ENCODE measurements around the gene PRSS16.

Gene PRSS16

GRCh38 chr6:27234576-27234975 is 12.9 kb upstream of the PRSS16 start:
- Histone ChIP-seq H3K4me1 (ENCODE audit: insufficient read depth, low read length, severe bottlenecking) (peaks cover 22% of the 10 kb centered on the region), H3K9me3 (ENCODE audit: low read length) (no peaks in the 10 kb centered on the region), H3K79me2 (ENCODE audit: insufficient read depth, low read length) (no peaks in the 10 kb centered on the region), H2AFZ (ENCODE audit: low read length) (0 out of 2 replicates have a peak overlapping the region, but pooled peaks have one; percentile 74), H3K36me3 (ENCODE audit: insufficient read depth, low read length) (no peaks in the 10 kb centered on the region), H3K4me2 (ENCODE audit: low read length) (peak overlapping the region; percentile 71), H3K9me2 (ENCODE audit: low read depth, low read length) (no peaks in the 10 kb centered on the region), H3K27ac (ENCODE audit: low read depth, low read length, poor library complexity, severe bottlenecking) (no peak overlapping the region), H3F3A (ENCODE audit: insufficient read depth, low read length) (no peaks in the 10 kb centered on the region), H3K4me3 (ENCODE audit: low read depth, low read length, poor library complexity, severe bottlenecking) (peak overlapping the region; percentile 62), H3K27me3 (ENCODE audit: insufficient read depth, low read length) (no peaks in the 10 kb centered on the region), H4K20me1 (ENCODE audit: insufficient read depth, low read length) (no peaks in the 10 kb centered on the region), H3K9ac (ENCODE audit: low read length) (0 out of 2 replicates have a peak overlapping the region, but pooled peaks have one; percentile 40)
- no peak for TF ChIP-seq EZH2 (IDR thresholded peaks at IDR 0.05; ENCODE audit: borderline replicate concordance, low read length)
- no peak for TF ChIP-seq CTCF (IDR thresholded peaks at IDR 0.05; ENCODE audit: low read length)

GRCh38 chr6:27237089-27237803 is 10.3 kb upstream of the PRSS16 start:
- Histone ChIP-seq H3K4me1 (ENCODE audit: insufficient read depth, low read length, severe bottlenecking) (peaks cover 22% of the 10 kb centered on the region), H2AFZ (ENCODE audit: low read length) (no peak overlapping the region), H3K9me3 (ENCODE audit: low read length) (no peaks in the 10 kb centered on the region), H3K9ac (ENCODE audit: low read length) (no peak overlapping the region), H3K27me3 (ENCODE audit: insufficient read depth, low read length) (no peaks in the 10 kb centered on the region), H4K20me1 (ENCODE audit: insufficient read depth, low read length) (no peaks in the 10 kb centered on the region), H3K4me3 (ENCODE audit: low read depth, low read length, poor library complexity, severe bottlenecking) (no peak overlapping the region), H3K27ac (ENCODE audit: low read depth, low read length, poor library complexity, severe bottlenecking) (no peak overlapping the region), H3K79me2 (ENCODE audit: insufficient read depth, low read length) (no peaks in the 10 kb centered on the region), H3K4me2 (ENCODE audit: low read length) (peak overlapping the region; percentile 20; the same call in 1 of the 2 replicates), H3K36me3 (ENCODE audit: insufficient read depth, low read length) (no peaks in the 10 kb centered on the region), H3K9me2 (ENCODE audit: low read depth, low read length) (no peaks in the 10 kb centered on the region), H3F3A (ENCODE audit: insufficient read depth, low read length) (no peaks in the 10 kb centered on the region)
- no peak for TF ChIP-seq CTCF (IDR thresholded peaks at IDR 0.05; ENCODE audit: low read length)
- no peak for TF ChIP-seq EZH2 (IDR thresholded peaks at IDR 0.05; ENCODE audit: borderline replicate concordance, low read length)

- Histone ChIP-seq H4K20me1 (ENCODE audit: insufficient read depth, low read length) (no peaks in the 10 kb centered on the region), H2AFZ (ENCODE audit: low read length) (no peak overlapping the region), H3K9me2 (ENCODE audit: low read depth, low read length) (no peaks in the 10 kb centered on the region), H3K27me3 (ENCODE audit: insufficient read depth, low read length) (no peaks in the 10 kb centered on the region), H3K79me2 (ENCODE audit: insufficient read depth, low read length) (no peaks in the 10 kb centered on the region), H3F3A (ENCODE audit: insufficient read depth, low read length) (no peaks in the 10 kb centered on the region), H3K4me1 (ENCODE audit: insufficient read depth, low read length, severe bottlenecking) (peaks cover 22% of the 10 kb centered on the region), H3K4me3 (ENCODE audit: low read depth, low read length, poor library complexity, severe bottlenecking) (no peak overlapping the region), H3K9me3 (ENCODE audit: low read length) (no peaks in the 10 kb centered on the region), H3K27ac (ENCODE audit: low read depth, low read length, poor library complexity, severe bottlenecking) (no peak overlapping the region), H3K4me2 (ENCODE audit: low read length) (no peak overlapping the region; the same call in 1 of the 2 replicates), H3K36me3 (ENCODE audit: insufficient read depth, low read length) (no peaks in the 10 kb centered on the region), H3K9ac (ENCODE audit: low read length) (no peak overlapping the region)
- no peak for TF ChIP-seq CTCF (IDR thresholded peaks at IDR 0.05; ENCODE audit: low read length)
These were observed 9.2 kb upstream of the PRSS16 start for GRCh38 chr6:27238010-27238983.
